HEK293T (cell line): ENCODE results near the gene HOXB13.
"Not testable (repeated sequence)": the region's sequence is repeated elsewhere in the genome, so short reads cannot be mapped to it uniquely, and the experiment has no call there.

Experiments
- CTCF ChIA-PET: fragments of 350-600 bp; formaldehyde crosslinking; extraction: SDS; loops from one replicate; lab custom pipeline; 2021; ENCODE audit warnings: antibody characterized with exemption, inconsistent platforms; lab: Yijun Ruan, JAX
- POLR2A ChIA-PET: fragments of 350-600 bp; formaldehyde crosslinking; extraction: SDS; loops from one replicate; lab custom pipeline; 2020; ENCODE audit warnings: antibody characterized with exemption, inconsistent platforms; lab: Yijun Ruan, JAX
- DNase-seq: peaks from one replicate; pipeline ENCODE4 v3.0.0; 2012; ENCODE audit warnings: mixed read lengths; ENCODE audit errors: extremely low spot score
- ARNT ChIP-seq: fragments of 450-650 bp; IDR thresholded peaks from 2 replicates; pipeline ENCODE4 v1.6.1; 2017; ENCODE audit warnings: mild to moderate bottlenecking
- BHLHE40 ChIP-seq: fragments of 450-650 bp; IDR thresholded peaks from 2 replicates; pipeline ENCODE4 v1.6.1; 2016; ENCODE audit warnings: mild to moderate bottlenecking, moderate library complexity, borderline replicate concordance
- CTBP1 ChIP-seq: fragments of 450-650 bp; IDR thresholded peaks from 2 replicates; pipeline ENCODE4 v1.6.1; 2016; ENCODE audit warnings: borderline replicate concordance
- ELF4 ChIP-seq: fragments of 450-650 bp; IDR thresholded peaks from 2 replicates; pipeline ENCODE4 v1.6.1; 2017; ENCODE audit warnings: antibody characterized with exemption
- FOXA1 ChIP-seq: fragments of 450-650 bp; IDR thresholded peaks from 2 replicates; pipeline ENCODE4 v1.6.1; 2016; ENCODE audit warnings: mild to moderate bottlenecking
- FOXK2 ChIP-seq: fragments of 450-650 bp; IDR thresholded peaks from 2 replicates; pipeline ENCODE4 v1.6.1; 2016; ENCODE audit warnings: mild to moderate bottlenecking
- FOXM1 ChIP-seq: fragments of 450-650 bp; IDR thresholded peaks from 2 replicates; pipeline ENCODE4 v1.6.1; 2017; ENCODE audit warnings: mild to moderate bottlenecking, borderline replicate concordance
- HDGF ChIP-seq: fragments of 450-650 bp; IDR thresholded peaks from 2 replicates; pipeline ENCODE4 v1.6.1; 2017; ENCODE audit warnings: antibody characterized with exemption, borderline replicate concordance
- L3MBTL2 ChIP-seq: fragments of 450-650 bp; conservative IDR thresholded peaks from 2 replicates; pipeline ENCODE4 v1.6.1; 2016; ENCODE audit warnings: mild to moderate bottlenecking
- LEF1 ChIP-seq: fragments of 450-650 bp; IDR thresholded peaks from 2 replicates; pipeline ENCODE4 v1.6.1; 2017; ENCODE audit warnings: mild to moderate bottlenecking, borderline replicate concordance
- NFRKB ChIP-seq: fragments of 450-650 bp; IDR thresholded peaks from 2 replicates; pipeline ENCODE4 v1.6.1; 2016; ENCODE audit warnings: mild to moderate bottlenecking, moderate library complexity
- PKNOX1 ChIP-seq: fragments of 450-650 bp; IDR thresholded peaks from 2 replicates; pipeline ENCODE4 v1.6.1; 2016
- SP1 ChIP-seq: fragments of 450-650 bp; IDR thresholded peaks from 2 replicates; pipeline ENCODE4 v1.6.1; 2017
- SUZ12 ChIP-seq: fragments of 450-650 bp; IDR thresholded peaks from 2 replicates; pipeline ENCODE4 v1.6.1; 2016; ENCODE audit warnings: mild to moderate bottlenecking
- TARDBP ChIP-seq: fragments of 450-650 bp; IDR thresholded peaks from 2 replicates; pipeline ENCODE4 v1.6.1; 2016
- ZNF384 ChIP-seq: fragments of 450-650 bp; IDR thresholded peaks from 2 replicates; pipeline ENCODE4 v1.6.1; 2016

HOXB13 gene

GRCh38 chr17:48718761-48719641, 9.5 kb downstream of the HOXB13 start:
- POLR2A ChIA-PET, result interaction anchor here (0.6 to 4.9 kb wide), 15 partner anchors 8 to 778 kb away, joined by 3 to 58 read pairs (median 3); partner anchors contain the start of genes HOXB13 and PNPO
- CTCF ChIA-PET, result interaction anchor here (0.8 to 2.7 kb wide), 5 partner anchors 9 to 166 kb away, joined by 3 to 11 read pairs (median 5); partner anchors contain the start of gene HOXB13
- no peak for DNase-seq
- TF ChIP-seq FOXK2, result no peak
- TF ChIP-seq FOXA1, result no peak
- no peak for TF ChIP-seq HDGF
- TF ChIP-seq ELF4, result no peak
- no peak for TF ChIP-seq ARNT
- no peak for TF ChIP-seq PKNOX1
- no peak for TF ChIP-seq LEF1
- TF ChIP-seq SP1, result no peak
- no peak; the same call in 1 of the 2 replicates for TF ChIP-seq L3MBTL2
- TF ChIP-seq TARDBP, result no peak
- no peak for TF ChIP-seq NFRKB
- no peak for TF ChIP-seq ZNF384

GRCh38 chr17:48718227-48718760, 10.3 kb downstream of the HOXB13 start:
- no peak for DNase-seq
- TF ChIP-seq LEF1, result no peak
- TF ChIP-seq SUZ12, result no peak
- TF ChIP-seq PKNOX1, result no peak
- TF ChIP-seq ZNF384, result no peak; the same call in 1 of the 2 replicates
- no peak for TF ChIP-seq HDGF
- TF ChIP-seq BHLHE40, result no peak
- TF ChIP-seq L3MBTL2, result no peak
- no peak for TF ChIP-seq ARNT
- TF ChIP-seq FOXM1, result no peak
- TF ChIP-seq CTBP1, result no peak
- no peak for TF ChIP-seq TARDBP
- no peak for TF ChIP-seq ELF4
- POLR2A ChIA-PET, result interaction anchor here (0.6 to 4.9 kb wide), 12 partner anchors 8 to 210 kb away, joined by 3 to 58 read pairs (median 3); partner anchors contain the start of genes ATP5MC1 and HOXB13
- CTCF ChIA-PET, result interaction anchor here (1.5 to 2.7 kb wide), 2 partner anchors 39 to 47 kb away, joined by 3 to 11 read pairs; no protein-coding TSS in a partner anchor

GRCh38 chr17:48717367-48718226, 11.0 kb downstream of the HOXB13 start:
- ChIA-PET POLR2A (interaction anchor here (0.6 to 4.9 kb wide), 8 partner anchors 8 to 175 kb away, joined by 3 to 58 read pairs (median 3); partner anchors contain the start of genes ATP5MC1 and HOXB13), CTCF (interaction anchor here (1.0 to 2.7 kb wide), 5 partner anchors 12 to 162 kb away, joined by 3 to 11 read pairs (median 3); no protein-coding TSS in a partner anchor)
- no peak for TF ChIP-seq FOXM1
- TF ChIP-seq FOXA1, result no peak
- no peak for TF ChIP-seq TARDBP
- TF ChIP-seq ARNT, result no peak
- no peak for TF ChIP-seq NFRKB
- no peak for TF ChIP-seq BHLHE40
- no peak for TF ChIP-seq CTBP1
- no peak for TF ChIP-seq SP1
- TF ChIP-seq PKNOX1, result no peak
- TF ChIP-seq HDGF, result no peak
- no peak for DNase-seq

- ChIA-PET CTCF (interaction anchor here (1.0 to 2.7 kb wide), 4 partner anchors 11 to 163 kb away, joined by 3 to 11 read pairs (median 3); no protein-coding TSS in a partner anchor), POLR2A (interaction anchor here (4.9 kb wide), 1 partner anchor 12 kb away, joined by 58 read pairs; the partner anchor contains the start of gene HOXB13)
- DNase-seq, result not testable (repeated sequence)
These were observed 12.0 kb downstream of the HOXB13 start for GRCh38 chr17:48716549-48716948.

- CTCF ChIA-PET, result no interaction called here
- POLR2A ChIA-PET, result interaction anchor here (4.9 kb wide), 1 partner anchor 13 kb away, joined by 58 read pairs; the partner anchor contains the start of gene HOXB13
- peak; percentile 49 for DNase-seq
- TF ChIP-seq TARDBP (no peak), L3MBTL2 (peak; percentile 67)
These were observed 12.8 kb downstream of the HOXB13 start for GRCh38 chr17:48715496-48716399.
